ENCODE results near the gene SLC39A5. TPM values are rescaled to one million over a fixed set of nuclear protein-coding genes. Genes with fewer than 3 reads are reported as not detected.

SLC39A5 gene
- total and polyA plus RNA-seq, 2 of the 13 experiments (the other 11 are each of a cell fraction or from before 2014, with no cell fraction given): 59.7 to 101 TPM

- TF ChIP-seq MNT (IDR thresholded peaks at IDR 0.05) (no peak), SUZ12 (IDR thresholded peaks at IDR 0.05; ENCODE audit: low read depth, low read length) (peak; percentile 27; the same call in 1 of the 2 replicates), TEAD3 (CRISPR knock-in tag; optimal IDR thresholded peaks at IDR 0.05; ENCODE audit: borderline replicate concordance) (peak; percentile 7), PRDM4 (CRISPR knock-in tag; IDR thresholded peaks at IDR 0.05; ENCODE audit: borderline replicate concordance) (0 out of 2 replicates have a peak, but pooled peaks have one; percentile 66), FOSL2 (CRISPR knock-in tag; IDR thresholded peaks at IDR 0.05) (peak; percentile 9; the same call in 1 of the 2 replicates), TCF7 (IDR thresholded peaks at IDR 0.05; ENCODE audit: low read depth) (no peak), ZNF232 (CRISPR knock-in tag; IDR thresholded peaks at IDR 0.05; ENCODE audit: borderline replicate concordance) (no peak), ZNF501 (CRISPR knock-in tag; IDR thresholded peaks at IDR 0.05) (peak; percentile 79), ZXDC (CRISPR knock-in tag; IDR thresholded peaks at IDR 0.05) (no peak; the same call in 1 of the 2 replicates), ZBTB10 (CRISPR knock-in tag; IDR thresholded peaks at IDR 0.05; ENCODE audit: borderline replicate concordance) (peak; percentile 91), ZNF766 (CRISPR knock-in tag; IDR thresholded peaks at IDR 0.05; ENCODE audit: borderline replicate concordance) (peak; percentile 90; the same call in 1 of the 2 replicates), ARNTL (CRISPR knock-in tag; IDR thresholded peaks at IDR 0.05) (0 out of 2 replicates have a peak, but pooled peaks have one; percentile 51), ZFP62 (CRISPR knock-in tag; IDR thresholded peaks at IDR 0.05) (no peak), ZNF333 (CRISPR knock-in tag; IDR thresholded peaks at IDR 0.05; ENCODE audit: borderline replicate concordance) (0 out of 2 replicates have a peak, but pooled peaks have one; percentile 64), SIX1 (CRISPR knock-in tag; IDR thresholded peaks at IDR 0.05; ENCODE audit: borderline replicate concordance) (0 out of 2 replicates have a peak, but pooled peaks have one; percentile 30), SALL1 (CRISPR knock-in tag; IDR thresholded peaks at IDR 0.05) (peak; percentile 86), TBL1XR1 (IDR thresholded peaks at IDR 0.05; ENCODE audit: borderline replicate concordance, low read length, partially characterized antibody) (no peak), ADNP (CRISPR knock-in tag; IDR thresholded peaks at IDR 0.05) (peak; percentile 77; the same call in 1 of the 2 replicates), FOXK2 (IDR thresholded peaks at IDR 0.05) (no peak), ZNF569 (CRISPR knock-in tag; IDR thresholded peaks at IDR 0.05; ENCODE audit: borderline replicate concordance) (no peak)
Observed at GRCh38 chr12:56266693-56267442, 37.0 kb downstream of the SLC39A5 start, which contains the start of gene COQ10A (continued).

All from HepG2 (cell line).